IMR-90 (cell line): ENCODE results near the gene MLANA. TPM values are rescaled to one million over a fixed set of nuclear protein-coding genes. Genes with fewer than 3 reads are reported as not detected.

Experiments used
- ATAC-seq: fragments of 200-7000 bp; cut with Tn5 transposase; 2 replicates; pipeline ENCODE4 v1.9.1; 2020; ENCODE audit warnings: low read depth, mild to moderate bottlenecking, moderate library complexity
- BruUV-seq: library from RNA; stranded (reverse); fragments of 400-500 nt; replicated peaks from 2 replicates; lab custom pipeline; 2021; lab: Mats Ljungman, UMichigan
- CTCF ChIA-PET: fragments of 300-600 bp; formaldehyde crosslinking; extraction: SDS; loops from one replicate; lab custom pipeline; 2021; ENCODE audit warnings: antibody characterized with exemption; lab: Yijun Ruan, JAX
- POLR2A ChIA-PET: fragments of 300-600 bp; sonication (Branson Sonifier 250); formaldehyde crosslinking; loops from one replicate; lab custom pipeline; 2022; ENCODE audit warnings: antibody characterized with exemption; ENCODE audit not compliant: unreplicated experiment; lab: Charles Lee
- DNase-seq: peaks from one replicate; pipeline ENCODE4 v3.0.0; 2013
- H2AFZ ChIP-seq: replicated peaks from 2 replicates; pipeline ENCODE3; 2013; ENCODE audit warnings: low read length, mild to moderate bottlenecking; ENCODE audit not compliant: poor library complexity
- H2AK5ac ChIP-seq: 2 replicates; pipeline ENCODE4 v1.6.1; 2013; ENCODE audit warnings: low read depth, low read length, inconsistent platforms
- H2AK9ac ChIP-seq: replicated peaks from 2 replicates; pipeline ENCODE3; 2013; ENCODE audit warnings: mild to moderate bottlenecking, low read depth, low read length, moderate library complexity; ENCODE audit not compliant: poor library complexity
- H2BK120ac ChIP-seq: 2 replicates; pipeline ENCODE4 v1.6.1; 2013; ENCODE audit warnings: low read depth, low read length, inconsistent platforms
- H2BK15ac ChIP-seq: 3 replicates; pipeline ENCODE4 v1.6.1; 2013; ENCODE audit warnings: low read depth, low read length, inconsistent platforms
- H2BK20ac ChIP-seq: 2 replicates; pipeline ENCODE4 v1.6.1; 2013; ENCODE audit warnings: low read depth, mild to moderate bottlenecking, inconsistent platforms, low read length, moderate library complexity
- H2BK5ac ChIP-seq: 2 replicates; pipeline ENCODE4 v1.6.1; 2013; ENCODE audit warnings: mild to moderate bottlenecking, low read depth, low read length, inconsistent platforms; ENCODE audit not compliant: poor library complexity, severe bottlenecking
- H3K14ac ChIP-seq: replicated peaks from 2 replicates; pipeline ENCODE4 v1.6.1; 2013; ENCODE audit warnings: low read depth, low read length, inconsistent platforms
- H3K18ac ChIP-seq: 2 replicates; pipeline ENCODE4 v1.6.1; 2013; ENCODE audit warnings: low read depth, low read length, control low read depth
- H3K23ac ChIP-seq: 2 replicates; pipeline ENCODE4 v1.6.1; 2013; ENCODE audit warnings: low read depth, low read length, inconsistent platforms
- H3K27ac ChIP-seq: 2 replicates; pipeline ENCODE4 v1.5.1; 2013; ENCODE audit warnings: mild to moderate bottlenecking, control low read depth, low read length; ENCODE audit not compliant: insufficient read depth
- H3K27me3 ChIP-seq: 2 replicates; pipeline ENCODE4 v1.6.1; 2013; ENCODE audit warnings: low read length; ENCODE audit not compliant: control insufficient read depth, insufficient read depth
- H3K36me3 ChIP-seq: 2 replicates; pipeline ENCODE4 v1.6.1; 2013; ENCODE audit warnings: low read length, mixed read lengths; ENCODE audit not compliant: control insufficient read depth, insufficient read depth
- H3K4ac ChIP-seq: 2 replicates; pipeline ENCODE4 v1.6.1; 2013; ENCODE audit warnings: low read depth, low read length, inconsistent platforms
- H3K4me1 ChIP-seq: 2 replicates; pipeline ENCODE4 v1.6.1; 2013; ENCODE audit warnings: low read length, mixed read lengths; ENCODE audit not compliant: control insufficient read depth, insufficient read depth
- H3K4me2 ChIP-seq: 2 replicates; pipeline ENCODE4 v1.6.1; 2013; ENCODE audit warnings: low read depth, mild to moderate bottlenecking, control low read depth, low read length, moderate library complexity
- H3K4me3 ChIP-seq: 2 replicates; pipeline ENCODE4 v1.5.1; 2013; ENCODE audit warnings: low read depth, mild to moderate bottlenecking, control low read depth, low read length, moderate library complexity; ENCODE audit not compliant: insufficient read depth
- H3K56ac ChIP-seq: 2 replicates; pipeline ENCODE4 v1.6.1; 2013; ENCODE audit warnings: low read length, inconsistent platforms; ENCODE audit not compliant: insufficient read depth; ENCODE audit errors: extremely low read depth
- H3K79me1 ChIP-seq, 2 experiments: 2 replicates each; pipeline ENCODE4 v1.6.1; 2013; ENCODE audit warnings: low read length in 2 of 2, inconsistent platforms in 1 of 2, low read depth in 1 of 2
- H3K9ac ChIP-seq: 2 replicates; pipeline ENCODE4 v1.6.1; 2013; ENCODE audit warnings: low read depth, low read length, control low read depth
- H3K9me1 ChIP-seq: 2 replicates; pipeline ENCODE4 v1.6.1; 2013; ENCODE audit warnings: low read length, inconsistent platforms; ENCODE audit not compliant: insufficient read depth
- H3K9me3 ChIP-seq: 2 replicates; pipeline ENCODE4 v1.6.1; 2013; ENCODE audit warnings: low read length; ENCODE audit not compliant: control insufficient read depth, insufficient read depth
- H4K20me1 ChIP-seq: 2 replicates; pipeline ENCODE4 v1.6.1; 2013; ENCODE audit warnings: low read length, inconsistent platforms; ENCODE audit not compliant: insufficient read depth
- H4K5ac ChIP-seq: 2 replicates; pipeline ENCODE4 v1.6.1; 2013; ENCODE audit warnings: mild to moderate bottlenecking, low read depth, low read length, control low read depth
- H4K8ac ChIP-seq, 2 experiments: 2 replicates each; pipeline ENCODE4 v1.6.1; 2013; ENCODE audit warnings: low read depth in 2 of 2, low read length in 2 of 2, control low read depth in 1 of 2, inconsistent platforms in 1 of 2
- H4K91ac ChIP-seq: 2 replicates; pipeline ENCODE4 v1.6.1; 2013; ENCODE audit warnings: low read depth, low read length, inconsistent platforms; ENCODE audit not compliant: insufficient read depth
- CEBPB ChIP-seq: IDR thresholded peaks from 2 replicates; pipeline ENCODE4 v1.6.1; 2012; ENCODE audit warnings: low read depth, low read length, improper control_type of control experiment
- RAD21 ChIP-seq: IDR thresholded peaks from 2 replicates; pipeline ENCODE4 v1.6.1; 2012; ENCODE audit warnings: low read length, improper control_type of control experiment
- WGBS, 2 experiments: methylation state at CpG; one replicate each; pipeline versions ENCODE4 v1.1.5 to v1.1.7; 2013; ENCODE audit warnings: missing lambda C conversion rate in 2 of 2; ENCODE audit not compliant: insufficient read length in 1 of 2; ENCODE audit errors: extremely low coverage in 2 of 2; 5-methylcytosine and 5-hydroxymethylcytosine counted together
- dilution Hi-C: fragments of 300-500 bp; cut with HindIII; formaldehyde crosslinking; loops from one replicate; pipeline ENCODE4 v1.14.3; 2018; ENCODE audit warnings: low sequenced_read_pairs; ENCODE audit not compliant: unreplicated experiment
- in situ Hi-C: fragments of 300-500 bp; cut with MboI; formaldehyde crosslinking; loops from 3 replicates; pipeline ENCODE4 v1.14.3; 2019; ENCODE audit warnings: low sequenced_read_pairs, inconsistent platforms, mixed read lengths
- intact Hi-C: fragments of 100-400 bp; cut with micrococcal nuclease; formaldehyde crosslinking; loops from 2 replicates; pipeline ENCODE4 v1.10.0; 2022
- polyA plus RNA-seq, 3 experiments: library from polyadenylated mRNA; depleted of rRNA; stranded (reverse); fragments of >200 nt; gene quantifications; 2 replicates each; pipeline ENCODE4 v1.2.3, GENCODE V29; 2012; ENCODE audit warnings: low replicate concordance in 1 of 3
- total RNA-seq: library from RNA; depleted of rRNA; stranded (reverse); fragments of >200 nt; gene quantifications from 2 replicates; pipeline ENCODE4 v1.2.3, GENCODE V29; 2012

The MLANA gene
- total and polyA plus RNA-seq, 2 of the 4 experiments (the other 2 are of a cell fraction), result not detected

DNA sequence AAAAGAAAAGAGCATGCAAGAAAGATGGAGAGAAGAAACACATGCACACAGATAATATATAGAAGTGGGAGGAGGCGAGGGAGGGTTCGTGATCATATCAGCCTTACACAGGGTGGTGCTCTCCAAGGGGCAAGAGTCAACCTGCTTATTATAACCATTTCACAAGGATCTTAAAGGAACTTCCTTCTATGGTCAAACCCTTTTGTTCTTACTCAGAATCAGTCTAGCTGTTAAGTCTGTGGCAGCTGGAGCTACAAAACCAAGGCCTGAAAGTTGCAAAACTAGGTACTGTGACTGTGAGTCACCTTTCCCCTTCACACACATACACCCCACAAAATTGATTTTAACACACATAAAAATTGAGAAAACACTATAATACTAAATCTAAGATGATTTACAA, 39.2 kb upstream of the MLANA start:
- POLR2A ChIA-PET, result interaction anchor here (0.6 kb wide), 1 partner anchor 830 kb away, joined by 8 read pairs; no protein-coding TSS in a partner anchor

More for the DNA sequence above, 39.2 kb upstream of the MLANA start:
- Histone ChIP-seq H3K4ac (no peak overlapping the region), H3K9me3 (no peaks in the 10 kb centered on the region), H2BK15ac (no peak overlapping the region), H3K23ac (no peak overlapping the region), H3K27ac (no peak overlapping the region), H2BK20ac (no peak overlapping the region), H2AK9ac (no peak overlapping the region), H4K91ac (no peak overlapping the region), H3K56ac (no peak overlapping the region), H3K18ac (no peak overlapping the region), H4K8ac (no peak overlapping the region), H3K14ac (no peak overlapping the region), H4K20me1 (no peaks in the 10 kb centered on the region), H3K79me1 (no peaks in the 10 kb centered on the region), H2AK5ac (no peak overlapping the region), H3K27me3 (peaks cover 17% of the 10 kb centered on the region), H3K4me1 (peaks cover 2% of the 10 kb centered on the region; the same call in 1 of the 2 replicates), H3K9ac (no peak overlapping the region), H4K5ac (no peak overlapping the region), H2BK120ac (no peak overlapping the region), H3K4me3 (no peak overlapping the region), H3K36me3 (no peaks in the 10 kb centered on the region), H2BK5ac (no peak overlapping the region), H3K9me1 (no peaks in the 10 kb centered on the region), H2AFZ (no peak overlapping the region), H3K4me2 (no peak overlapping the region)
- DNase-seq, result peak; percentile 60
- dilution Hi-C loops, result no loop called here
- intact Hi-C loops, result no loop called here
- CTCF ChIA-PET, result interaction anchor here (0.9 to 2.0 kb wide), 2 partner anchors 17 to 53 kb away, joined by 4 to 6 read pairs; no protein-coding TSS in a partner anchor
- WGBS, 2 experiments, result no CpG with 5 or more reads among the region's 2 CpGs
- TF ChIP-seq RAD21 (no peak), CEBPB (peak; percentile 52)
- ATAC-seq, result peak; percentile 63
- BruUV-seq, result no TSS peak
- in situ Hi-C loops, result no loop called here
